GM19239 (cell line): ENCODE measurements around the gene SH2D1A.

Source experiments
- DNase-seq: peaks from one replicate; pipeline ENCODE4 v3.0.0; 2011; ENCODE audit warnings: low spot score; ENCODE audit not compliant: insufficient read length
- FAIRE-seq: peaks from 2 replicates; lab custom pipeline; 2011; peaks lifted over from hg19 to GRCh38; lab: Jason Lieb, UNC

SH2D1A gene

DNA sequence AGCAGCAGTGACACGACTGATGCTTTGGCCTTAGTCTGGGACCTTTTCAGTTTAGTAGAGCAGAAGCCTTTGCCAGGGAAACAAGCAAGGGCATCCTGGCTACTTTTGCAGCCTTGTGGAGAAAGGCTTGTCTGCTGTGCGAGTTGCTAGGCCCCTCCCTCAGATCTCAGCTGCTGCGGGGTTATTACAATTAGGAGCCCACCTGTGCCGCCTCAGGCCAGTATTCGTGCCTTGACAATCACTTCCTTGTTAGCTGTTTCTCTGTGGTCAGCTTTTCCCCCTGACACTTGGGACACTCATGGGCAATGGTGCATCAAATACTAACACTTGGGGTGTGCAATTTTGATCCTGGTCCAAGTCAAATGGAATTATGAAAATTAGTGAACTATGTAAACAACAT lies 67.9 kb downstream of the SH2D1A start:
- peak; percentile 23 for FAIRE-seq

DNA sequence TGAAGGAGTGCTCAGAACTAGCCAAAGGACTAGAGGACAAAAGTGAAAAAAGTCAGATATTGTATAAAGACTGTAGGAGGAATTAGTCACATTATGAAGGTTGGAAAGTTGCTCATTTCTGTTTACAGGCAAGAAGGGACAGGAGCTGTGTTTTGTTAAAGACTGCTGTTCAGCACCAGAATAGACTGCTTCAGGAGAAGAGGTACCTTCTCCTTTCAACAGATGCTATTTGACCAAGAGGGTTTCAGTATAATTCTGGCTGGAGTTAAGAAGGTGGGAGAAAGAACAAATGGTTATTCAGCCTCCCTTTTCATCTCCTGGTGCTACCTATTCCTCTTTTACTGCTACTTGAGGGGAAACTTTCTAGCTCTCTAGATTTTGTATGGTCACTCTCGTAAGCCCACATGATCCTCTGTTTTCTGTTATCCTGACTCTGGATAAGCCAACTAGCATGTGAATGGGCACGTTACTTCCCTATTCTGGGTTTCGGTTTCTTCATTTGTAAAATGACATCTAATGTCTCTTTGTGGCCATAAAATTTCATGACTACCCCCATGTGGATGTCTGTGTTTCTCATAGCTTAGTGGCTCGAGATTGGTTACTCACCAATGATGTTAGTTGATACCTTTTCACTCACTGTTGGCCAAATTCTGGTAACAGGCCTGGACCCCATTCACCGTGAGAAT lies 68.9 kb downstream of the SH2D1A start:
- peak; percentile 68 for FAIRE-seq
- no peak for DNase-seq

More for the DNA sequence above, 67.9 kb downstream of the SH2D1A start:
- DNase-seq = no peak

DNA sequence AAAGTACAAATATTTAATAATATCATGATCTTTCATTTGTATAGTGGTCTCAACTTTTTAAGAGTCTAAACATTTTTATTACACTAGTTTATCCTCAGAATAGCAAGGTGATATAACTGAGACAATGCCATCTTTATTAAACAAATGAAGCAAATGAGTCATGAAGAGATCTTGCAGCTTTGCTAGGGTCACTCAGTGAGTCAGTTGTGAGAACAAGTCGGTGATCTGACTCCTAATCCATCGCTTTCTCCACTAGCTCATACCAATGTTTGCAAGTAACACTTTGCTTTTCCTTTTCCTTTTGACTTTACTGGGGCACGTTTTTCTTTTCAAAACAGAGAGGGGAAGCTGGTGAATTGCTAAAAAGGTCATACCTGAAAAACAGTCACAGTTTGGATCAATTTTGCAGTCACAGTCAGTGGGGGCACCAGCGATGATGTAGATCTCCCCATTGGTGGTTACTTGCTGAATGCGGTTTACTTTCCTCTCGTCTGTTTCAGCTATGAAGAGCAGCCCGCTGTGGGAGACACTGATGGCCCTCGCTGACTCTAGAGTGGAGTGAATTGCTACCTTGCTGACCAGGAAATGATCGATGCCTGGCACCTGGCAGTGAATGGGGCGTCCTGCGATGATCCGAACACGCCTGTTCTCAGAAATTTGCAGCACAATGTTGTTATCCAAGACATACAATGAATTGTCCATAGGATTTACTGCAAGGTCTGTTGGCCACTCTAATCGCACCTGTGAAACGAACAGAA lies 75.7 kb downstream of the SH2D1A start:
- FAIRE-seq = peak; percentile 53
- DNase-seq = no peak
